HG03175 (cell line): Measurements from ENCODE around the gene AGBL1.

Experiments used
- ATAC-seq: cut with Tn5 transposase; IDR thresholded peaks from one replicate; pipeline ENCODE4 v1.9.1; 2021; ENCODE audit warnings: mild to moderate bottlenecking, moderate library complexity; ENCODE audit not compliant: unreplicated experiment

The AGBL1 gene

GRCh38 chr15:86905625-86906256 lies 826.1 kb downstream of the AGBL1 start:
- no peak for ATAC-seq

GRCh38 chr15:86906376-86906775 lies 826.7 kb downstream of the AGBL1 start:
- ATAC-seq, result no peak

- ATAC-seq, result no peak
These were observed 831.4 kb downstream of the AGBL1 start for GRCh38 chr15:86911022-86911421.

GRCh38 chr15:86912661-86913060 lies 833.0 kb downstream of the AGBL1 start:
- ATAC-seq, result no peak

- no peak for ATAC-seq
These were observed 836.2 kb downstream of the AGBL1 start for GRCh38 chr15:86915811-86916331.

- no peak for ATAC-seq
These were observed 837.1 kb downstream of the AGBL1 start for GRCh38 chr15:86916671-86917360.

- no peak for ATAC-seq
These were observed 837.6 kb downstream of the AGBL1 start for GRCh38 chr15:86917361-86917671.

- ATAC-seq, result no peak
These were observed 839.9 kb downstream of the AGBL1 start for GRCh38 chr15:86919581-86919980.

- ATAC-seq, result no peak
These were observed 849.8 kb downstream of the AGBL1 start for GRCh38 chr15:86929461-86929860.

- ATAC-seq, result no peak
These were observed 852.8 kb downstream of the AGBL1 start for GRCh38 chr15:86932456-86932855.

GRCh38 chr15:86935841-86936240 lies 856.2 kb downstream of the AGBL1 start:
- no peak for ATAC-seq

- no peak for ATAC-seq
These were observed 862.6 kb downstream of the AGBL1 start for GRCh38 chr15:86942285-86942684.

- no peak for ATAC-seq
These were observed 869.0 kb downstream of the AGBL1 start for GRCh38 chr15:86948719-86949118.

- ATAC-seq, result no peak
These were observed 879.6 kb downstream of the AGBL1 start for GRCh38 chr15:86959254-86959653.

GRCh38 chr15:86961669-86962068 lies 882.0 kb downstream of the AGBL1 start:
- ATAC-seq, result no peak

GRCh38 chr15:86964271-86964670 lies 884.6 kb downstream of the AGBL1 start:
- no peak for ATAC-seq

- no peak for ATAC-seq
These were observed 888.6 kb downstream of the AGBL1 start for GRCh38 chr15:86968244-86968643.

- ATAC-seq, result no peak
These were observed 889.7 kb downstream of the AGBL1 start for GRCh38 chr15:86969364-86969763.

- no peak for ATAC-seq
These were observed 893.7 kb downstream of the AGBL1 start for GRCh38 chr15:86973284-86973844.

GRCh38 chr15:86988033-86988432 lies 908.4 kb downstream of the AGBL1 start:
- ATAC-seq, result no peak

- ATAC-seq, result no peak
These were observed 942.1 kb downstream of the AGBL1 start for GRCh38 chr15:87021751-87022150.

- ATAC-seq, result no peak
These were observed 952.0 kb downstream of the AGBL1 start for GRCh38 chr15:87031540-87032230.
